Activated naive CD8-positive, alpha-beta T cell treated with anti-CD3 and anti-CD28 coated beads, Interleukin-2, amount 10 ng/mL, durations not matched to agents 7 days and 5 days (primary cell): ENCODE data around the gene RRN3. TPM values are rescaled to one million over a fixed set of nuclear protein-coding genes. Genes with fewer than 3 reads are reported as not detected.
"Not testable (repeated sequence)": the region's sequence is repeated elsewhere in the genome, so short reads cannot be mapped to it uniquely, and the experiment has no call there.

Experiments used
- ATAC-seq: fragments of 150-1000 bp; cut with Tn5 transposase; one replicate; pipeline ENCODE4 v1.10.0; 2021; ENCODE audit warnings: low read depth, moderate library complexity
- POLR2A ChIA-PET: fragments of 350-600 bp; sonication (Branson Sonifier 250); formaldehyde crosslinking; loops from one replicate; lab custom pipeline; 2021; ENCODE audit warnings: antibody characterized with exemption; lab: Charles Lee
- DNase-seq: peaks from one replicate; pipeline ENCODE4 v3.0.0; 2021
- H3K27ac Mint-ChIP-seq: one replicate; pipeline ENCODE4 v1.8.0; 2022; ENCODE audit warnings: mild to moderate bottlenecking, mixed read lengths
- H3K27me3 Mint-ChIP-seq: one replicate; pipeline ENCODE4 v1.8.0; 2022; ENCODE audit warnings: mild to moderate bottlenecking, moderate library complexity, mixed read lengths
- H3K36me3 Mint-ChIP-seq: one replicate; pipeline ENCODE4 v1.8.0; 2021; ENCODE audit warnings: mild to moderate bottlenecking, mixed read lengths
- H3K4me1 Mint-ChIP-seq: one replicate; pipeline ENCODE4 v1.8.0; 2021; ENCODE audit warnings: mixed read lengths
- H3K4me3 Mint-ChIP-seq: one replicate; pipeline ENCODE4 v1.8.0; 2022; ENCODE audit warnings: mild to moderate bottlenecking, moderate library complexity, mixed read lengths
- H3K9me3 Mint-ChIP-seq: one replicate; pipeline ENCODE4 v1.8.0; 2021; ENCODE audit warnings: mixed read lengths
- total RNA-seq, 2 experiments: library from RNA; stranded (reverse); gene quantifications; one replicate each; pipeline ENCODE4 v1.2.3, GENCODE V29; 2021

RRN3 gene
- total RNA-seq, 2 experiments from 2014 or later = 31.3 to 31.5 TPM

DNA sequence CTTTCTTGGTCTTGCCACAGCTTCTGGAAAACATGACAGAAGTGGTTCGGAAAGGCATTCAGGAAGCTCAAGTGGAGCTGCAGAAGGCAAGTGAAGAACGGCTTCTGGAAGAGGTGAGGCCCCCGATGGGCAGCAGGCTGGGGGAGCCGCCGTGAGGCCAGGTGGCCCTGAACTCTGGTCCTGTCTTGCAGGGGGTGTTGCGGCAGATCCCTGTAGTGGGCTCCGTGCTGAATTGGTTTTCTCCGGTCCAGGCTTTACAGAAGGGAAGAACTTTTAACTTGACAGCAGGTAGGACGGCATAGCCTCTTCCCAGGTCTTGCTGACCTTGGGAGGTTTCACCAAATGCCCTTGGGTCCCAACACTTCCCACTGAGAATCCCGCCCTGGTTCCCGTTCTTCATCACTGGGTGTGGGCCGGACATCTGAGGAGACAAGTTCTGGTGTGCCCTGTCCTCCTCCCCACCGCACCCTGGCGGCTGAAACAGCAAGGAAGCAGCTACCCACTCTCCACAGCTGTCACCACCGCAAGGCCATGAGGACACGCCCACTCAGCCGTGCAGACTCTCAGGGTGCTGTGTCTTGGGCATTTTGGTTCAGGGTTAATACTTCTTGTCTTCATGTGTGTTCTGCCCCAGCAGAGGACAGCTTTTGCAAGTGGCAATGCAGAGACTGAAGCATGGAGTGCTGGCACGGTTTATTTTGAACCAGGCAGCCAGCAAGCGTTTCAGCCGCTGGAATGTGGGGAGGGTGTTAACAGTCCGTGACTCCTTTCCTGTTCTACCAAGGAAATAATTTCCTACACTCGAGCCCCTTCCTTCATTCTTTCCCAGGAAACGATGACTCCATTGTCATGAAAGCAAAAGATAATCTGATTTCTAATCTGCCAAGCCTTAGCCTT, 59.6 kb downstream of the RRN3 start:
- DNase-seq (no peak), ATAC-seq (no peak)
- Mint-ChIP-seq H3K4me1 (peaks cover 14% of the 10 kb centered on the region), H3K36me3 (peaks cover 24% of the 10 kb centered on the region), H3K27ac (no peak overlapping the region), H3K4me3 (no peak overlapping the region), H3K9me3 (no peaks in the 10 kb centered on the region), H3K27me3 (no peaks in the 10 kb centered on the region)
- POLR2A ChIA-PET = no interaction called here

DNA sequence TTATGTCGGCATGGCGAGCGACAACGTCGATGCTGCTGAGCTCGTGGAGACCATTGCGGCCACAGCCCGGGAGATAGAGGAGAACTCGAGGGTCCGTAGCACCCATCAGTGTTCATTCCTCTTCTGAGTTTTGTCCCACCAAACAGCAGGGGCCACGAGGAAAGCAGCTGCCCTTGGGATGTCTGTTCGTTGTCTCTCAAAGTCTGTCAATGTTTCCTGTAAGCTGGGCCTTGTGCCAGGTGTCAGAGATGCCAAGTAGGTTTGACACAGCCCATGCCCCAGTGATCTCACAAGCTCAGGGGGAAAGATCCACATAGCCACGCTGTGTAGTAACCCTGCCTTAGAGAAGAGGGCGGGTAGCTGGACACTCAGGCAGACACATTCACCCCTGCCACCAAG, 60.8 kb downstream of the RRN3 start:
- no peak for DNase-seq
- ATAC-seq = no peak
- Mint-ChIP-seq H3K9me3 (no peaks in the 10 kb centered on the region), H3K36me3 (peaks cover 20% of the 10 kb centered on the region), H3K4me3 (no peak overlapping the region), H3K4me1 (peaks cover 14% of the 10 kb centered on the region), H3K27ac (no peak overlapping the region), H3K27me3 (no peaks in the 10 kb centered on the region)
- POLR2A ChIA-PET = no interaction called here

DNA sequence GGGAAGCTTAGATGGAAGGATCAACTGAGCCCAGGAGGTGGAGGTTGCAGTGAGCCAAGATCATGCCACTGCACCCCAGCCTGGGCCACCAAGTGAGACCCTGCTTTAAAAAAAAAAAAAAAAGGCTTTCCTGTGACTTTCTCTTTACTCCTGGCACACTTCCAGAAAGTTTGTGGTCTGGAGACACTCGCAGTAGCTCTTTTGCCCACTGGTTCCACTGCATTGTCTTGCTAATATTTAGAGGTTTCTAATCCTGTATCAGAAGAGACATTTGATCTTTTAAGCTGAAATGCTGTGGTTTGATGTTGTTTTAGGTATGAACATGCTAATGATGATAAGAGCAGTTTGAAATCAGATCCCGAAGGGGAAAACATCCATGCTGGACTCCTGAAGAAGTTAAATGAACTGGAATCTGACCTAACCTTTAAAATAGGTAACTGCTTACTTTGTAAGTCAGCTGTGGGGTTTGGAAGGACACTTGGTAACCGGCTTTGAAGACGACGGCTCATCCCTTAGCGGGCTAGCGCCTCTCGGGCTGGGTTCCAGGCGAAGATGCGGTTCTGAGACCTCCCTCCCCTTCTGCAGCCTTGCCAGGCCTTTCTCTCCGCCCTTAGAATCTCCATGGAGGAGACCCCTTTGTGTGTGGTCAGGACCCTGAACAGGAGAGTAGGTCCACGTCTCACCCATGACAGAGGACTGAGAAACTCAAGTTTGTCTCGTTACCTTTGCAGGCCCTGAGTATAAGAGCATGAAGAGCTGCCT, 61.3 kb downstream of the RRN3 start:
- no peaks in the 10 kb centered on the region for H3K27me3 Mint-ChIP-seq
- no peak for DNase-seq
- POLR2A ChIA-PET = no interaction called here
- no peak overlapping the region for H3K4me3 Mint-ChIP-seq
- ATAC-seq = no peak
- peaks cover 17% of the 10 kb centered on the region for H3K36me3 Mint-ChIP-seq
- peak overlapping the region; percentile 45 for H3K27ac Mint-ChIP-seq
- H3K4me1 Mint-ChIP-seq = peaks cover 14% of the 10 kb centered on the region
- no peaks in the 10 kb centered on the region for H3K9me3 Mint-ChIP-seq

DNA sequence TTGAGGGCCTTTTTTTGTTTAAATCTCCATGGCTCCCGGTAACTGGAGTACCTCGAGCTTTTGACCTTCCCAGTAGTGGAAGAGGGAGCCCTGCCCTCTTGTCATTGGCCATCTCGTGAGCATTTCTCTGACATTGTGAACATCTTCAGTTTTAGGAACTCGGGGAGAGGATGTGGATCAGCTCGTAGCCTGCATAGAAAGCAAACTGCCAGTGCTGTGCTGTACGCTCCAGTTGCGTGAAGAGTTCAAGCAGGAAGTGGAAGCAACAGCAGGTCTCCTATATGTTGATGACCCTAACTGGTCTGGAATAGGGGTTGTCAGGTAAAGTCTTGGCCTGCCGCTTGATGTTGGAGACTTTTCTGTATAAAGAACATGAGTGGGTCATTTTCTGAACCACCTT, 62.5 kb downstream of the RRN3 start:
- no peak for DNase-seq
- peak overlapping the region; percentile 83 for H3K27ac Mint-ChIP-seq
- POLR2A ChIA-PET = no interaction called here

DNA sequence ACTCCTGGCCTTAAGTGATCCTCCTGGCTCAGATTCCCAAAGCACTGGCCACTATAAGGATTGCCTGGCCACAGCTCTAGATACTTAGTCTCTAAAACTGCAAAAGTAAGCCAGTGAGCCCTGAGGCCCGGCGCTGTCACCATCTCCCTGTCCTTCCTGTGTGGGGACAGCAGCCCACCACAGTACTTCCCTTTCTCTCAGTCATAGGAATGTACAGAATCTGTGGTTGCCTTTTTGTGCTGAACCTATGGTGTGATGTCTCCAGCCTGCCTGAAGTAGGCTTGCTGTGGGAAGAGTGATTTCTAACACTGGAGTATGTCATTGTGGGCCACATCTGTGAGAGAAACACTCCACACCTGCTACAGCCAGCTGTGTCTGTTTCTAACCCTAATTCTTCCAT, 62.9 kb downstream of the RRN3 start:
- H3K4me3 Mint-ChIP-seq = peak overlapping the region; percentile 54
- H3K27me3 Mint-ChIP-seq = no peaks in the 10 kb centered on the region
- H3K9me3 Mint-ChIP-seq = no peaks in the 10 kb centered on the region
- no peak for DNase-seq
- H3K36me3 Mint-ChIP-seq = peaks cover 15% of the 10 kb centered on the region
- peaks cover 14% of the 10 kb centered on the region for H3K4me1 Mint-ChIP-seq
- peak; percentile 72 for ATAC-seq
- POLR2A ChIA-PET = no interaction called here
- peak overlapping the region; percentile 83 for H3K27ac Mint-ChIP-seq

More for the DNA sequence above, 62.5 kb downstream of the RRN3 start:
- no peaks in the 10 kb centered on the region for H3K27me3 Mint-ChIP-seq
- no peaks in the 10 kb centered on the region for H3K9me3 Mint-ChIP-seq
- H3K4me3 Mint-ChIP-seq = peak overlapping the region; percentile 54
- ATAC-seq = no peak
- H3K36me3 Mint-ChIP-seq = peaks cover 16% of the 10 kb centered on the region
- peaks cover 14% of the 10 kb centered on the region for H3K4me1 Mint-ChIP-seq

DNA sequence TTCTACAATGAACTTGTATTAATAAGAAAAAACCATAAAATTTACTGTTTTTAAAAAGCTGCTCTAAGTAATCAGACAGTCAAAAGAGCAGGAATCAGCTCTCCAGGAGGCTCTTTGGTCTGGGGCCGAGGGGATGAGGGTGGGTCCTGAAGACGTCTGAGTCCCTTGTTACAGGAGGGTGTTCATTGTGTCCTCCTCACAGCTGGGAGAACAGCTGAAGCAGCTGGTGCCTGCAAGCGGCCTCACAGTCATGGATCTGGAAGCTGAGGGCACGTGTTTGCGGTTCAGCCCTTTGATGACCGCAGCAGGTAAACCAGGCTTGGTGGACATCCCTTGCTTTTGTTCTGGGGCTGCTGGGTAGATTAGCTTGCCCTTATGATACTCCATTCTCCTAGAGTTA, 64.3 kb downstream of the RRN3 start:
- H3K27me3 Mint-ChIP-seq, ATAC-seq, POLR2A ChIA-PET, H3K27ac Mint-ChIP-seq, DNase-seq, H3K9me3 Mint-ChIP-seq, H3K4me3 Mint-ChIP-seq: not testable (repeated sequence)
- Mint-ChIP-seq H3K4me1 (peaks cover 14% of the 10 kb centered on the region), H3K36me3 (peaks cover 15% of the 10 kb centered on the region)

DNA sequence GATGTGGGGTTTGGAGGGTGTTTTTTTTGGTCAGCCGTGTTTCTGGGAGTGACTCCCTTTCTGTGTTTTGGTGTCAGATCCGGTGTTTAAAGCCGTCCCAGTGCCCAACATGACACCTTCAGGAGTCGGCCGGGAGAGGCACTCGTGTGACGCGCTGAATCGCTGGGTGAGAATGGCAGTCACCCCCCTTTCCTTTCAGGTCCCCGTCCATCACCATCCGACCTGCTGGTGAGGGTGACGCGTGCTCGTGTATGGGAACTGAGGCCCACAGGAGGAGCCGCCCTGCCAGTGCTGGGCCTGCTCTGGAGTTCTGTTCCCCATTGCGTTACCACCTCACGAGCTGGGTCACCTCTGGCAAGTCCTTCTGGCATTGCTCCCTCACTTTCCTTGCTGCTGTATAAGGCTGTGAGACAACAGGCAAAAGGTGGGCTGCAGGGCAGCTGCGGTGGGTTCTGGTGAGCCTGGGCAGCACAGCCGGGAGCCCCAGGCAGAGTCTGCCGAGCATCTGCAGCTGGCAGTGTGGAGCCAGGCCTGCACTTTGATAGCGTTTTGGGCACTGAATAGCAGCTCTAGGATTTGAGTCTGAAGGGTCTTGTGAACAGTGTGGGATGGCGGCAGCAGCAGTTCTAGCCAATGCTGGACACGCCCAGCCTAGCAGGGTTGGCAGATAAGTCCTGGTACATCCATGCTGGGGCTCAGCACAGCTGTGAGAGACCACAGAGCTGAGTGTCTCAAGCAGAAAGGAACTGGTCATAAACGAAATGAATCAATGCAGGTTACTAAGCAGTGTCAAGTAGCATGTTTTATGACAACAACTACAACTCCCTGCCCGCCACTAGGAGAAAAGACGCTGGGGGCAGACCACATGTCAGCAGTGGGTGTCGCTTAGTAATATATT, 65.0 kb downstream of the RRN3 start:
- H3K9me3 Mint-ChIP-seq, H3K27ac Mint-ChIP-seq, H3K27me3 Mint-ChIP-seq, POLR2A ChIA-PET, ATAC-seq, H3K4me3 Mint-ChIP-seq, DNase-seq: not testable (repeated sequence)
- H3K36me3 Mint-ChIP-seq = peaks cover 17% of the 10 kb centered on the region
- peaks cover 16% of the 10 kb centered on the region for H3K4me1 Mint-ChIP-seq

DNA sequence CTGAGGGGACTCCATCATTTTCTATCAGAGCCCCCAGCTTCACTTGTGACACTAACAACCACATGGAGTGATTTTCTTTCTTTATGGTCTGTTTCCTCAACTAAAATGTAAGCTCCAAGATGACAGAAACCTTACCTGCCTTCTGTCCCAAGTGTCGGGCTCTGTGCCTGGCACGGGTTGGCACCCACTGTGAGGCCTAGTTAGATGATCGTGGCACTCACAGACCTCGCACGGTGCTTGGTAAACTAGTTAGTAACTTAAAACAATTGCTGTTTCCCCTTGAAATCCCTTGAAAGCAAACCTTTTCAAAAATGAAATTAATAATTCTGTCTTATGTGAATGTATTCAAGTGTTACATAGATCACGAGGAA, 65.7 kb downstream of the RRN3 start:
- H3K27ac Mint-ChIP-seq, H3K9me3 Mint-ChIP-seq, ATAC-seq, POLR2A ChIA-PET, H3K4me3 Mint-ChIP-seq, DNase-seq, H3K27me3 Mint-ChIP-seq: not testable (repeated sequence)
- H3K4me1 Mint-ChIP-seq = peaks cover 16% of the 10 kb centered on the region
- peaks cover 17% of the 10 kb centered on the region for H3K36me3 Mint-ChIP-seq

DNA sequence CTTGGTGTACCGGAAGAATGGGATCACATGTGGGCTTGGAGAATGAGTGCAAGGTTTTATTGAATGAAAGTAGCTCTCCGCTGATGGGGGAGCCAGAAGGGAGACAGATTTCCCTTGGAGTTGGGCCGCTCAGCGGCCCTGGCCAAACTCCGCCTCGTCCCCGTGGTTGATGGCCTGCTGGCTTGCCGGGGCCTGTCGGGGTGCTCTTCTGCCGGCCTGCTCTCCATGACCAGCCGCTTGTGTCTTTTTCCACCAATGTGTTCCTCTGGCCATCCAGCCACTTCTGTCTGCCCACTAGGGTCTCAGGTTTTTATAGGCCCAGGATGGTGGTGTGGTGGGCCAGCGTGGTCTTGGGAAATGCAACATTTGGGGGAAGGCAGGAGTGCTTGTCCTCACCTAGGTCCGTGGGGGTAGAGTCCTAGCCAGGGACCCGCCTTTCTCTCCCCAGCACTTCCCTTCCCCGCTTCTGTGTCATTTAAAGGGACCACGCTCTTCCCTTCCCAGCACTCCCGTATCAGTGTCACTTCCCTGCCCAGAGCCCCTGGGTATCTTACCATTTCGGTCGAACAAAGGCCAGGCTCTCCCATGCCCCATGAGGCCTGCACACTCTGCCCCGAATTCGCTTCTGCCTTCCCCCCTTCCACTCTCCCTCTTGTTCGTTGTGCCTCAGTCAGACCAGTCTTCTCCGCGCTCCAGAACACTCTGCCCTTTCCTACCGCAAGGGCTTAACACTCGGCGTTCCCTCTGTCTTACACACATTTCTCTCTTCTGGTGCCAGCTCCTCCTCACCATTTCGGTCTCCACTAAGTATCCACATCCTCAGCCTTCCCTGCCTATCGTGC, 66.3 kb downstream of the RRN3 start:
- POLR2A ChIA-PET, H3K27ac Mint-ChIP-seq, DNase-seq, ATAC-seq, H3K4me3 Mint-ChIP-seq, H3K27me3 Mint-ChIP-seq, H3K9me3 Mint-ChIP-seq: not testable (repeated sequence)
- Mint-ChIP-seq H3K36me3 (peaks cover 18% of the 10 kb centered on the region), H3K4me1 (peaks cover 16% of the 10 kb centered on the region)

DNA sequence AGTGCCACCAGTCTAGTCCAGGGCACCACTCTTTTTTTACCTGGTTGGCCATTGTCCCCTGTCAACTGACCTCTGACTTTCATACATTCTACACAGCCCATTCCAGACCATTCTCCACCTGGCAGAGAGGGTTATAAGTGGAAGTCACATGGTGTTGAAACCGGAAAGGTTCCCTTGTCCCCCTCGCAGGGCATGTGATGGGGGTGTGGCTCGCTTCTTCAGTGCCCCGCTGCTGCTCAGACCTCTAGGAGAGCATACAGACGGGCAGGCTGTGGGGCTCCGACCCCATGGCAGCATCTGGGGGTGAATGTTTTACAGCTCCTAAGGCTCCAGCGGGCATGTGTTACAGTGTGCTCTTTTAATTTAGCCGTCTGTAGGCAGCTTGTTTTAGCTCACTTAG, 67.0 kb downstream of the RRN3 start:
- H3K27ac Mint-ChIP-seq, H3K4me3 Mint-ChIP-seq, ATAC-seq, DNase-seq, H3K9me3 Mint-ChIP-seq, H3K27me3 Mint-ChIP-seq, POLR2A ChIA-PET: not testable (repeated sequence)
- Mint-ChIP-seq H3K36me3 (peaks cover 19% of the 10 kb centered on the region), H3K4me1 (peaks cover 16% of the 10 kb centered on the region)

DNA sequence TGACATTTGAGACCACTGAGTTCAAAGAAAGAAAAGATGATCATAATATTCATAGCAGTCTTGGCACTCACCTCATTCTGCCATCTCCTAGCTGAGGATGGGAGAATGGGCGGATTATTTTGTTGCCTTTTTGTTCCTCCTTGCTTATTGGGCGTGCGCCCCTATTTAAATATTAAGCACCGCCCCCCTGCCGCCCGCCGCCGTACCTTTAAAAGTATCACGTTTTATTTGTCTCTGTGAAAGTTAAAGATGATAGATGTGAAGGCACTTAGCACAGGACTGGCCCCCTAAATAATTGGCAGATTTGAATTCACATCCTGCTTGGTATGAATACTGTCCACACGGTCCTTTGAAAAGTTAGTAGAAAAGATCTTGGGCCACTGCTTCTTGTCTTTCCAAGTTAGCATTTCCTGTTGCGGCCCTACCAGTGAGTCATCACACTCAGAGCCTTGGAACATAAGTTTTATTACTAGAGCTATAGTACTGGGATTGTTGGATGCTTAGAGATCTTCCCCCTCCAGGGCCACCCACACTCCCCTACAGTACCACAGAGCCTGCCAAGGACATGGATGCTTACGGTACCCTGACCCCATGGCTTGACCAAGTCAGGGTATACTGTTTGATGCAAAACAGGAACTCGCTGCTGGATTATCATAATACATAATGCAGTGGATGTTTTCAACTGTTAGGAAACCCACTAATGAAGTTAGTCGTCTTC, 68.7 kb downstream of the RRN3 start:
- H3K4me1 Mint-ChIP-seq, H3K36me3 Mint-ChIP-seq, H3K4me3 Mint-ChIP-seq, DNase-seq, H3K27me3 Mint-ChIP-seq, POLR2A ChIA-PET, H3K27ac Mint-ChIP-seq, H3K9me3 Mint-ChIP-seq, ATAC-seq: not testable (repeated sequence)

DNA sequence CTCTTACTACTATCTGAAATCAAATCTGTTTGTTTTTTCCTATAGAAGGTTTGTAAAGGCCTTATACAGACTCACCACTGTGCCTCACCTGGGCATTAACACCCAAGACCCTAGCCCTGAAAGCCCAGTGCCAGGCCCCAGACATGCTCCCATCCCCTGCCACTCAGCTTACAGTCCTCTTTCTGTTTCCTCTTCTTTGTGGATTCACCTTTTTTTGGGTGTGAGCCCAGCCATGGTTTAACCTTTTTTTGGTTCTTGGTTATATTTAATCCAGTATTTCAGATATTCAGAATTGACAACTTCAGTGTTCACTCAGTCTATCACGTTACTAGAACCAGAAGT, 69.2 kb downstream of the RRN3 start:
- ATAC-seq, H3K4me1 Mint-ChIP-seq, H3K36me3 Mint-ChIP-seq, H3K27me3 Mint-ChIP-seq, H3K27ac Mint-ChIP-seq, DNase-seq, H3K9me3 Mint-ChIP-seq, H3K4me3 Mint-ChIP-seq, POLR2A ChIA-PET: not testable (repeated sequence)
